ENCODE measurements around the gene DUSP11.
"Not testable (repeated sequence)": the region's sequence is repeated elsewhere in the genome, so short reads cannot be mapped to it uniquely, and the experiment has no call there.

The DUSP11 gene

GRCh38 chr2:73718421-73718820 is 61.5 kb downstream of the DUSP11 start (continued):
- no peak for TF ChIP-seq HOXA7 (CRISPR knock-in tag; IDR thresholded peaks at IDR 0.05; ENCODE audit: borderline replicate concordance)
- TF ChIP-seq GLIS2 (tag by site-specific recombination; IDR thresholded peaks at IDR 0.05): no peak
- no peak for TF ChIP-seq ZNF580 (tag by site-specific recombination; IDR thresholded peaks at IDR 0.05)
- TF ChIP-seq ZNF324 (tag by site-specific recombination; IDR thresholded peaks at IDR 0.05): no peak
- TF ChIP-seq ZBTB44 (tag by site-specific recombination; IDR thresholded peaks at IDR 0.05): no peak

GRCh38 chr2:73717695-73718094 is 62.2 kb downstream of the DUSP11 start:
- H3K27ac ChIP-seq (ENCODE audit: extremely low read depth, low read depth, low read length); H3K36me3 ChIP-seq (ENCODE audit: control insufficient read depth in 2 of 2, insufficient read depth in 1 of 2, low read length in 2 of 2); POLR2A ChIA-PET; CTCF ChIA-PET; H3K4me3 ChIP-seq (ENCODE audit: low read depth, low read length); H3K9me3 ChIP-seq (ENCODE audit: control insufficient read depth, insufficient read depth, low read depth, low read length); H3K4me1 ChIP-seq (ENCODE audit: control insufficient read depth, insufficient read depth, low read length): not testable (repeated sequence)

GRCh38 chr2:73717251-73717606 is 62.7 kb downstream of the DUSP11 start:
- no peak overlapping the region for H3K27ac ChIP-seq (ENCODE audit: extremely low read depth, low read depth, low read length)
- CTCF ChIA-PET: no interaction called here
- no peaks in the 10 kb centered on the region for H3K36me3 ChIP-seq (ENCODE audit: control insufficient read depth in 2 of 2, insufficient read depth in 1 of 2, low read length in 2 of 2)
- H3K4me3 ChIP-seq (ENCODE audit: low read depth, low read length): no peak overlapping the region
- TF ChIP-seq ZNF785 (tag by site-specific recombination; IDR thresholded peaks at IDR 0.05) (no peak), ZNF140 (tag by site-specific recombination; IDR thresholded peaks at IDR 0.05) (no peak), ZBTB48 (tag by site-specific recombination; IDR thresholded peaks at IDR 0.05) (no peak), ZNF362 (tag by site-specific recombination; IDR thresholded peaks at IDR 0.05) (no peak), SCRT1 (tag by site-specific recombination; IDR thresholded peaks at IDR 0.05; ENCODE audit: borderline replicate concordance) (no peak), ZNF114 (tag by site-specific recombination; IDR thresholded peaks at IDR 0.05) (no peak), ZNF26 (tag by site-specific recombination; IDR thresholded peaks at IDR 0.05) (no peak), ZNF211 (tag by site-specific recombination; IDR thresholded peaks at IDR 0.05; ENCODE audit: low read depth) (no peak), ZNF610 (tag by site-specific recombination; IDR thresholded peaks at IDR 0.05; ENCODE audit: borderline replicate concordance) (no peak), ZIC2 (tag by site-specific recombination; IDR thresholded peaks at IDR 0.05) (no peak), ZNF704 (tag by site-specific recombination; IDR thresholded peaks at IDR 0.05) (no peak), TSHZ1 (tag by site-specific recombination; IDR thresholded peaks at IDR 0.05; ENCODE audit: borderline replicate concordance) (no peak), ZNF146 (tag by site-specific recombination; IDR thresholded peaks at IDR 0.05) (no peak), ZNF777 (tag by site-specific recombination; IDR thresholded peaks at IDR 0.05; ENCODE audit: borderline replicate concordance) (no peak), ZNF398 (tag by site-specific recombination; IDR thresholded peaks at IDR 0.05) (no peak), ZNF248 (tag by site-specific recombination; IDR thresholded peaks at IDR 0.05) (no peak), ZNF776 (tag by site-specific recombination; IDR thresholded peaks at IDR 0.05; ENCODE audit: borderline replicate concordance) (no peak), ZNF311 (tag by site-specific recombination; IDR thresholded peaks at IDR 0.05; ENCODE audit: borderline replicate concordance) (no peak), GLIS1 (tag by site-specific recombination; IDR thresholded peaks at IDR 0.05) (no peak)
- POLR2A ChIA-PET: no interaction called here
- no peaks in the 10 kb centered on the region for H3K4me1 ChIP-seq (ENCODE audit: control insufficient read depth, insufficient read depth, low read length)
- no peaks in the 10 kb centered on the region for H3K9me3 ChIP-seq (ENCODE audit: control insufficient read depth, insufficient read depth, low read depth, low read length)

All from HEK293 (cell line).